ENCODE results near the gene BCKDHA.

- TF ChIP-seq CTCF (IDR thresholded peaks at IDR 0.05), result peak; percentile 54 to 74 (median 57)
- peak; percentile 85 to 91 for TF ChIP-seq POLR2AphosphoS5 (IDR thresholded peaks at IDR 0.05)
- TF ChIP-seq POLR2A (IDR thresholded peaks at IDR 0.05; ENCODE audit: low read depth), result peak; percentile 70
These were observed 42.0 kb downstream of the BCKDHA start, which contains the start of gene DMAC2 for GRCh38 chr19:41439441-41440222.

Data from esophagus muscularis mucosa (tissue), 3 donors.